Measurements from ENCODE around the gene LAMA2. TPM values are rescaled to one million over a fixed set of nuclear protein-coding genes. Genes with fewer than 3 reads are reported as not detected.

LAMA2 gene
- total and polyA plus RNA-seq, 2 of the 8 experiments (the other 6 are each of a cell fraction or from before 2014, with no cell fraction given): 1.3 to 3.8 TPM

DNA sequence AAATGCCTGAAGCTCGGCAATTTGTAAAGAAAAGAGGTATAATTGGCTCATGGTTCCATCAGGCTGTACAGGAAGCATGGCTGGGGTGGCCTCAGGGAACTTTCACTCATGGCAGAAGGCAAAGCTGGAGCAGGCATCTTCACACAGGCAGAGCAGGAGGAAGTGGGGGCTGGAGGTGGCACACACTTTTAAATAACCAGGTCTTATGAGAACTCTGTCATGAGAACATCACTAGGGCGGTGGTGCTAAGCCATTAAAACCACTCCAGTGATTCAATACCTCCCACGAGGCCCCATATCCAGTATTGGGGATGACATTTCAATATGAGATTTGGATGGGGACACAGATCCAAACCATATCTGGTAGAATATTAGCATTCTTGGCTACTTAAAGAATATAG lies 481.8 kb downstream of the LAMA2 start:
- Histone ChIP-seq H3K9ac (replicated peaks in 1 of 4; ENCODE audit: extremely low read depth in 1 of 4, low read depth in 3 of 4, low read length in 3 of 4) (no peak overlapping the region), H2BK120ac (replicated peaks; ENCODE audit: low read depth, low read length) (no peak overlapping the region), H2AK5ac (ENCODE audit: low read depth, low read length) (no peak overlapping the region), H3K27ac (ENCODE audit: low read depth, low read length) (no peak overlapping the region), H3K79me2 (ENCODE audit: control insufficient read depth in 1 of 2, insufficient read depth in 2 of 2, low read length in 2 of 2) (no peaks in the 10 kb centered on the region), H4K91ac (replicated peaks; ENCODE audit: insufficient read length, low read length) (no peak overlapping the region), H2BK5ac (ENCODE audit: low read depth, low read length) (no peak overlapping the region), H3K79me1 (ENCODE audit: low read depth, low read length) (no peaks in the 10 kb centered on the region), H3K18ac (ENCODE audit: extremely low read depth, low read length) (no peak overlapping the region), H3K23ac (ENCODE audit: insufficient read length) (no peak overlapping the region), H4K20me1 (replicated peaks in 1 of 2; ENCODE audit: control insufficient read depth in 1 of 2, insufficient read depth in 2 of 2, low read length in 2 of 2) (no peaks in the 10 kb centered on the region), H2AFZ (ENCODE audit: low read length) (no peak overlapping the region), H3K36me3 (ENCODE audit: control insufficient read depth in 2 of 4, insufficient read depth in 4 of 4, low read length in 3 of 4) (no peaks in the 10 kb centered on the region), H2BK20ac (ENCODE audit: low read length) (no peak overlapping the region), H3K4me1 (replicated peaks in 1 of 4; ENCODE audit: control insufficient read depth in 3 of 4, insufficient read depth in 4 of 4, low read length in 3 of 4) (no peaks in the 10 kb centered on the region; a peak in 2 of 7 replicates), H3K56ac (replicated peaks; ENCODE audit: insufficient read length, low read depth, low read length) (no peak overlapping the region), H4K8ac (ENCODE audit: extremely low read depth, insufficient read depth, low read length) (no peak overlapping the region), H3K27me3 (replicated peaks in 1 of 4; ENCODE audit: control insufficient read depth in 3 of 4, extremely low read depth in 1 of 4, insufficient read depth in 3 of 4, low read length in 3 of 4) (no peaks in the 10 kb centered on the region), H2BK15ac (ENCODE audit: low read length) (no peak overlapping the region), H3K14ac (ENCODE audit: insufficient read length) (no peak overlapping the region), H3K4me2 (ENCODE audit: insufficient read depth in 1 of 2, low read depth in 2 of 2, low read length in 2 of 2) (no peak overlapping the region), H2BK12ac (ENCODE audit: low read depth, low read length) (no peak overlapping the region), H3K4ac (replicated peaks; ENCODE audit: insufficient read length, low read depth, low read length) (no peak overlapping the region), H4K5ac (ENCODE audit: insufficient read length, low read depth, low read length) (no peak overlapping the region), H3K9me3 (ENCODE audit: insufficient read depth in 2 of 2, low read depth in 1 of 2, low read length in 1 of 2) (no peaks in the 10 kb centered on the region), H3K4me3 (ENCODE audit: extremely low read depth in 1 of 4, insufficient read depth in 2 of 4, low read depth in 3 of 4, low read length in 4 of 4) (no peak overlapping the region), H3K23me2 (ENCODE audit: low read depth, low read length) (no peaks in the 10 kb centered on the region)
- FAIRE-seq (no peak), DNase-seq (ENCODE audit: low read depth in 1 of 2, low spot score in 2 of 2) (no peak)
- POLR2A ChIA-PET (ENCODE audit: partially characterized antibody): no interaction called here
- WGBS, 2 experiments (ENCODE audit: extremely low coverage in 1 of 2, insufficient coverage in 1 of 2, insufficient read length in 1 of 2, insufficient replicate concordance in 2 of 2, low coverage in 1 of 2, low lambda C conversion rate in 2 of 2, missing lambda C conversion rate in 1 of 2): 69% methylated on average over 3 of the region's 3 CpGs; no CpG with 5 or more reads in 1 of the 2 experiments
- CTCF ChIA-PET (ENCODE audit: partially characterized antibody): interaction anchor here (1.0 kb wide), 1 partner anchor 10 kb away, joined by 3 read pairs; no protein-coding TSS in a partner anchor
- TF ChIP-seq, protein P1, sequence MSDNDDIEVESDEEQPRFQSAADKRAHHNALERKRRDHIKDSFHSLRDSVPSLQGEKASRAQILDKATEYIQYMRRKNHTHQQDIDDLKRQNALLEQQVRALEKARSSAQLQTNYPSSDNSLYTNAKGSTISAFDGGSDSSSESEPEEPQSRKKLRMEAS (IDR thresholded peaks at IDR 0.05): no peak
- TF ChIP-seq CTBP2 (IDR thresholded peaks at IDR 0.05; ENCODE audit: borderline replicate concordance, insufficient read depth, insufficient read length, low read length) (no peak), NANOG (IDR thresholded peaks at IDR 0.05; ENCODE audit: insufficient read depth, low read depth, low read length, poor library complexity, severe bottlenecking) (no peak), CBX5 (IDR thresholded peaks at IDR 0.05; ENCODE audit: low read depth, low read length) (no peak), EZH2 (IDR thresholded peaks at IDR 0.05; ENCODE audit: low read depth, low read length, severe bottlenecking) (no peak), TEAD4 (IDR thresholded peaks at IDR 0.05; ENCODE audit: low read depth, low read length) (no peak)
